ENCODE data around the gene POU2F1.

- TF ChIP-seq CTCF (IDR thresholded peaks at IDR 0.05): no peak
- no peak for TF ChIP-seq EZH2 (IDR thresholded peaks at IDR 0.05)
These were observed 124.1 kb downstream of the POU2F1 start for GRCh38 chr1:167344615-167345385.

Data from neural progenitor cell (in vitro differentiated cells).